Nucleus accumbens (tissue), 56 donors: Measurements from ENCODE around the gene RNF41.
"Not testable (repeated sequence)": the region's sequence is repeated elsewhere in the genome, so short reads cannot be mapped to it uniquely, and the experiment has no call there.

Source experiments
- DNase-seq, 56 donors: peaks; one replicate each; lab custom pipeline; 2025; lab: John Stamatoyannopoulos, UW

Gene RNF41

GRCh38 chr12:56156464-56157200 lies 65.1 kb downstream of the RNF41 start:
- DNase-seq = not testable (repeated sequence)

GRCh38 chr12:56155256-56155845 lies 66.4 kb downstream of the RNF41 start:
- no peak for DNase-seq

- no peak for DNase-seq
Measured at GRCh38 chr12:56154818-56155217, 66.9 kb downstream of the RNF41 start.

- no peak for DNase-seq
Measured at GRCh38 chr12:56154246-56154771, 67.4 kb downstream of the RNF41 start.

GRCh38 chr12:56153678-56154065 lies 68.0 kb downstream of the RNF41 start:
- DNase-seq = no peak

- peak in 2 of 56 donors; percentile 28 to 32 for DNase-seq
Measured at GRCh38 chr12:56152756-56153677, 68.7 kb downstream of the RNF41 start.
